NCI-H2107 treated with DMSO at 0.1 percent for 48 hours (cell line): ENCODE results near the gene PUM2.
A peak's percentile ranks its signal among the peaks of the same experiment; 100 is the strongest.
"Not testable (repeated sequence)": the region's sequence is repeated elsewhere in the genome, so short reads cannot be mapped to it uniquely, and the experiment has no call there.

Experiments
- DNase-seq: peaks from one replicate; lab custom pipeline; 2025; ENCODE audit not compliant: unreplicated experiment; lab: John Stamatoyannopoulos, UW

PUM2 gene

DNA sequence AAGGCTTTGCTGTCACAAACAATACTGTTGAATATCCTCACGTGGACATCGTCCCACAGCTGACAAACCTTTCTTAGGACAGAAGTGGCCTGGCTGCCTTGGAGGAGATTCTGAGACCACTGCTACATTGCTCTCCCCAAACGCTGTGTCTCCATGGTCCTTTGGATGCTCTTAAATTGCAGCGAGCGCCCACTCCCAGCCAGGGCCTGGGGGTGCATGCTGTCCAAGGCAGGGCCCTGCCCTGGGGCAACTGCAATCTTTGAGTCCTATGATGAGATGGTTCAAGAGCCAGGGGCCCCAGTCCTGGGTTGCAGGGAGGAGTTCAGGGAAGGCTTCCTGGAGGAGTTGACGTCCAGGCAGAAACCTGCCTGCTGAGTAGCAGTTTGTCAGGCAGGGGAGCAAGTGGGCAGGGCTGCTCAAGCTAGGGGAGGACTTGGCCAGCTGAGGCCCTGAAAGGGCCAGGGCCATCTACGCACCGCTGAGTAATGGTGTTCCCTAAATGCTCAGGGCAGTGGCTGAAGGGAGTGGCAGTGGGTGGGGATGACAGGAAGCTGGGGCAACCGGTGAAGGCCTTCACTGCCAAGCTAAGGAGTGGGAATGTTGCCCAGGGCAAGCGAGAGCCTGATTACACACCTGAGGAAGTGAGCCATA, 114.9 kb downstream of the PUM2 start:
- DNase-seq, result no peak

- DNase-seq, result not testable (repeated sequence)
These were observed 116.0 kb downstream of the PUM2 start for GRCh38 chr2:20234597-20234996.

GRCh38 chr2:20232837-20233207, 117.8 kb downstream of the PUM2 start:
- DNase-seq, result no peak

- no peak for DNase-seq
These were observed 119.0 kb downstream of the PUM2 start for GRCh38 chr2:20231598-20232026.

DNA sequence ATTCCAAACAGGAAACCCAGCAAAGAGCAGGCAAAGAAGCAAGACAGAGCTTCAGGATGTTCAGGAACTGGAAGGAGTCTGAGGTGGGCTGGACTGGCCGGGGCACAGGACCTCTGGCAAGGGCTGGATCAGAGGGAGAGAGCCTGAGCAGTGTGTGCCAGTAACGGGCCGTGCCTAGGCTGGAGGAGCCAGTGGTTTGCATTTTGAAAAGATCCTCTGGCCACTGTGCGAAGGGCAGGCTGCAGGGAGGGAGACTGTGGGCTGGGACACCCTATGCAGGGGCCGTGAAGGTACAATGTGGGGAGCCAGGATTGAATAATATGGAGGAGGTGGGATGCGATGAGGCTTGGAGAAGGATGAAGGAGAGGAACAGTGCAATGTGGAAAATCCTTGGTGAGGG, 119.5 kb downstream of the PUM2 start:
- no peak for DNase-seq

DNA sequence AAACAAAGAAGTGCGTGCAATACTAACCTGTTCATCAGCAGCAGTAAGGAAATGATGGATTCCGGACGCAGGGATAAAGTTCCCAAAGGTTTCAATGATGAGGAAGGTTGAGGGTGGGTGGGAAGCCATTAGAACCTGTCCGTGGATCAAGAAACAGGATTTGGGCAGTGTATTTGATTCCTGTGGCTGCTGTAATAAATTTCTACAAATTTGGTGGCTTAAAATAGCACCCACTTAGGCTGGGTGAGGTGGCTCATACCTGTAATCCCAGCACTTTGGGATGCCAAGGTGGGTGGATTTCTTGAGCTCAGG, 120.6 kb downstream of the PUM2 start:
- no peak for DNase-seq

GRCh38 chr2:20229322-20230113, 121.1 kb downstream of the PUM2 start:
- no peak for DNase-seq

DNA sequence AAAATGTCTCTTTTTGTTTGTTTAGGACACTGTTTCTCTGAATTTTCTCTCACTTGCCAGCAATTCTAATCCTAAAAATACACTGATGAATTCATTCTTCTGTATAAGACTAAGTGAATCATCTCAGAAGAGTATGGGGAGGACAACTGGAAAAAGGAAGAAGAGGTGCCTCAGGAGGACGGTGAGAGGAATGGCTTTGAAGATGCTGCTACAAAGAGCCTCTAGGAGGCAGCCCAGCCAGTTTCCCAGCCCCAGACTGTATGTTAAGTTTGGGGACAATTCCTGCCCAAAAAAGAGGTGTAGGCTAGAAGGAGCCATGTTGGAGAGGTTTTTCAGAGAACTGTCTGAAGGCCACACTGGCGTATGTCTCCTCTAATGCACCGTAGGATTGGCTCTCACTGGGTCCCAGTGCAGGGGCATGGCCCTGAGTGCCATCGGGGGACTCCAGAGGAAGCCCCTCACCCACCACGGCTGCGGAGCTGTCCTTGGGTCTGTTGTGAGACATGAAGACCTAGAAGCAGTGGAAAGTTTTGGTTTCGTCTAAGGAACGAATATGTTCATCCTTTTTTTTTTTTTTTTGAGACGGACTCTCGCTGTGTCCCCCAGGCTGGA, 122.6 kb downstream of the PUM2 start:
- no peak for DNase-seq

DNA sequence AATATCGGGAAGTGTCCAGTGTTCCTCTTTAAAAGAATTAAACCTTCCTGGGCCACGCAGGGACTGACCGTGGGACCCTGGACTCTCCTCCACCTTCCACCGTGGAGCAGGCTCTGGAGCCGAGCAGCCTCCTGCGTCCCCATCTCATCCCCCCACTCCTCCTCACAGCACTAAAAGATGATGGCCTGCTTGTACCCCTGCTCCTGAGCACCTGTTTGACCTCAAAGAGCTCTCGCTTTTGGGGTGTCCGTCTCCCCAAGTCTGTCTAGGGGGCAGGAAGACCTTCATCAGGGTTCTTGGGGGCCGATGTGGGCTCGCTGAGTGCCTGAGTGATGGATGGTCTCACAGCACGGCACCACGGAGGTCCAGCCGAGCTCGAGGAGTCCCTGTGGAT, 124.5 kb downstream of the PUM2 start:
- no peak for DNase-seq

GRCh38 chr2:20225294-20226151, 125.1 kb downstream of the PUM2 start:
- DNase-seq, result peak; percentile 39

DNA sequence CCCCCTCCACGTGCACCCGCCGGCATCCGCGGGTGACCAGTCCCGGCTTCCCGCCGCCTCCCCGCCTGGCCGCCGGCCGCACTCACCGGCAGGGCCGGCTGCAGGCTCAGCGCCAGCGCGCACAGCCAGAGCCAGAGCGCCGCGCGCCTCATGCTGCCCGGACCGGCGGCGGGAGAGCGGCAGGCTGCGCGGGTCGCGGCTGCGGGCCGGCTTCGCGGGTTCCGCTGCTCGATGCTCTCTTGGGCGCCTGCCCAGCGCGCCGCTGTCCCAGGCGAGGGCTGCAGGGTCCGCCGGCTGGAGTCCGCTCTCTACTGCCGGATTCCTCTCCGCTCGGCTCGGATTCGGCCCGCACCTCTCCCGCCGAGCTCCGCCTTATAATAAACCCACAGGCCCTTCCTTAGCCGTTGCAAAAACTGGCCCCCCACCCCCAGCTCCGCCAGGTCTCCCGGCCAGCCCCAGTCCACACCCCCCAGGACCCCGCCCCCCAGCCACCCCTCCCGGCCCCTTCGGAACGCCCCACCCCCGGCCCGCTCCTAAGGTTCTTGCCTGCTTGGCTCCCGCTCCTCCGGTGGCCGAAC, 125.8 kb downstream of the PUM2 start, which contains the start of gene SDC1:
TSS of gene SDC1 (minus strand) at position 415 of the 578 bp plus-strand sequence. CDS start at position 152, 263 bp downstream.
- no peak for DNase-seq

DNA sequence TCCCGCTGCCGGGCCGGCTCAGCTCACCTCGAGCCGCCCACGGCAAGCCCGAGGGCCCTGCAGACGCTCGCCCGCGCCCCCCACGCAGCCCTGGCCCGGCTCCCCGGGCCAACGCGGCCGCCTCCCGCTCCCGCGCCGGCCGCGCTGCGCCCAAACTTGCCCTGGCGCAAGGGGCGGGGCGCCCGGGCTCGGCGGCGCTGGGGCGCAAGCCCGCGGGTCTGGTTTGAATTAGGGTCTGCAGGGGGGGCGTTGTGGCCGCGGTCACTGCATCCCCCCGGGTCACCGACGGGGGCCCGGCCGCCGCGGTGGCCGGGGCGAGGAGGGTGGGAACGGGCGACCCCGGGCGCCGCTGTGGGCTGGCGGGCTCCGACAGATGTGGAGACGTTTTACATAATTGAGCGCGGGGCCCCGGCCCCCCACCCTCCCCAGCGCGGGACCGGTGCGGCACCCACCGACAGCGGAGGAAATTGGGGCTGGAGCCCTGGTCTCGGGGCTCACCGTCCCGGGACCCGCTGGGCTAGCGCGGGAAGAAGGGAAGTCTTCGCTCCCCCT, 126.4 kb downstream of the PUM2 start:
- no peak for DNase-seq

GRCh38 chr2:20223407-20224163, 127.1 kb downstream of the PUM2 start:
- DNase-seq, result peak; percentile 60

- DNase-seq, result peak; percentile 60
These were observed 127.8 kb downstream of the PUM2 start for GRCh38 chr2:20222769-20223406.

DNA sequence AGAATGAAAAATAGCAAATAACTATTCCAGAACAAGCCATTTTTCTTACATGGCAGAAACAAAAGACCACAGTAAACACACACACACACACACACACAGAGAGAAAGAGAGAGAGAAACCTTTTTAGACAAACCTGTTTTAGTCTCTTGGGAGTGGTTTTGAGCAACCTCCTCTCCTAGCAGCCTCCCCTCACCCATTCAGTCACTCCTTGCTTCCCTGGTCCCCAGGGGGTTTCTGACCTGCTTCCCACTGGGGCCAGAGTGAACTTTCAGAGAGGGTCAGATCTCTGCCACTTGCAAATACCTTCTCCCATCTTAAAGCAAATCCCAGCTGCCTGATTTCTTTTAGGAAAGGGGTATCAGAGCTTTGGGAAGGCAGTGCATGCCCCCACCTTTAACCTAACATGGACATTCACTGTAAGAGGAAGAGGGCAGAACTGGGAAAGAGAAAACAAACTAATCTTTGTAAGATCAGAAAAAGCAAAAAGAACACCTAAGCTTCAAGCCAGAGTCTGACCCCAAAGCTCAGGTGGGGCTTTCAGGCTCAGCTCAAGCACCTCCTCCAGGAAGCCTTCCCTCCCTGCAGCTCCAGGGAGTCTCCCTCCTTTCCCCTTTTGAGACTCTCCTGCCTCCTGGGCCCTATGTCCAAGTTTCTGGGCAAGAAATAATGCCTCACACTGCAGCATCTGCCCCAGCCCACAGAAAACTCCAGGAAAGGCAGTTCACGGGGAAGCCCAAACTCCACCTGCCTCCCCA, 128.5 kb downstream of the PUM2 start:
- peak; percentile 53 for DNase-seq

DNA sequence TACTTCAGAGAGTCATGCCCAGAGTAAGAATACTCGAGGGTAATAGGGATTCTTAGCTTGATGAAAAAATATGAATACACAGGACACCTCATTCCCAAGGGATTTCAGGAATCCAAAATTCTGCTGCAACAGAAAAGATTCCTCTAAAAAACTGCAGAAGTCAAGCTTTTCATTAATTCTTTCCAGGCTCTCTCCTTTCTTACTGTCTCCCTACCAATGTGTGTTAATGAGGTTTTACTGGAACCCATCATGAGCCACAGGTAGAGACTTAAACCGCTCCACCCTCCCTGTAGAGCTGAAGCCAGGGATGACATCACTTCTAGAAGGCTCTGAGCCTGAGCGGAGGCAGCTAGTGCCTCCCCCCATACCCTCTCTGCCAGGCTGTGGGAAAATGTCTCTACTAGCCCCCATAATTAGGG, 129.1 kb downstream of the PUM2 start:
- peak; percentile 43 for DNase-seq

- no peak for DNase-seq
These were observed 129.7 kb downstream of the PUM2 start for GRCh38 chr2:20220806-20221554.

GRCh38 chr2:20219763-20220380, 130.8 kb downstream of the PUM2 start:
- DNase-seq, result no peak
